PFSK-1 (cell line): ENCODE data around the gene MIEF1.

Source experiments
- FOXP2 ChIP-seq: optimal IDR thresholded peaks from 2 replicates; pipeline ENCODE3; 2011; ENCODE audit warnings: borderline replicate concordance, control low read depth, inconsistent platforms; ENCODE audit not compliant: insufficient read depth; ENCODE audit errors: extremely low read length, extremely low read depth
- POLR2AphosphoS5 ChIP-seq: IDR thresholded peaks from 2 replicates; pipeline ENCODE4 v1.6.1; 2012; ENCODE audit warnings: low read depth, mild to moderate bottlenecking, control low read depth, low read length, moderate library complexity
- REST ChIP-seq, 2 experiments: IDR thresholded peaks; 2 replicates each; pipeline versions ENCODE4 v1.6.1 to v1.8.0; 2011 to 2012; ENCODE audit warnings: low read depth in 2 of 2, low read length in 2 of 2, control low read depth in 1 of 2, inconsistent platforms in 1 of 2, mild to moderate bottlenecking in 1 of 2, moderate library complexity in 1 of 2; ENCODE audit not compliant: insufficient read depth in 1 of 2
- SIN3A ChIP-seq: IDR thresholded peaks from 2 replicates; pipeline ENCODE4 v1.6.1; 2012; ENCODE audit warnings: mild to moderate bottlenecking, low read length, moderate library complexity, borderline replicate concordance; ENCODE audit not compliant: insufficient read depth
- TAF1 ChIP-seq: IDR thresholded peaks from 2 replicates; pipeline ENCODE4 v1.6.1; 2012; ENCODE audit warnings: low read length, control low read depth, borderline replicate concordance; ENCODE audit not compliant: insufficient read depth

Gene MIEF1

GRCh38 chr22:39475902-39476301 lies 26.2 kb upstream of the MIEF1 start:
- TF ChIP-seq POLR2AphosphoS5 (no peak), SIN3A (no peak)

GRCh38 chr22:39476664-39477063 lies 25.4 kb upstream of the MIEF1 start:
- TF ChIP-seq FOXP2, result no peak
- TF ChIP-seq REST (IDR thresholded peaks at IDR 0.05; ENCODE audit: insufficient read depth in 1 of 2, low read depth in 2 of 2, low read length in 2 of 2), result no peak
- TF ChIP-seq TAF1, result no peak
- TF ChIP-seq POLR2AphosphoS5, result no peak
- no peak for TF ChIP-seq SIN3A

GRCh38 chr22:39477542-39477941 lies 24.5 kb upstream of the MIEF1 start:
- TF ChIP-seq TAF1 (no peak), REST (IDR thresholded peaks at IDR 0.05; ENCODE audit: insufficient read depth in 1 of 2, low read depth in 2 of 2, low read length in 2 of 2) (no peak), POLR2AphosphoS5 (no peak), SIN3A (no peak), FOXP2 (no peak)

- TF ChIP-seq SIN3A (no peak), TAF1 (no peak), FOXP2 (no peak), REST (IDR thresholded peaks at IDR 0.05; ENCODE audit: insufficient read depth in 1 of 2, low read depth in 2 of 2, low read length in 2 of 2) (peak; percentile 95 to 96), POLR2AphosphoS5 (no peak)
Observed at GRCh38 chr22:39478441-39478850, 23.6 kb upstream of the MIEF1 start.

- TF ChIP-seq POLR2AphosphoS5 (no peak), TAF1 (no peak), REST (IDR thresholded peaks at IDR 0.05; ENCODE audit: insufficient read depth in 1 of 2, low read depth in 2 of 2, low read length in 2 of 2) (no peak), FOXP2 (no peak), SIN3A (no peak)
Observed at GRCh38 chr22:39479254-39479653, 22.8 kb upstream of the MIEF1 start.
